ENCODE data around the gene ZNF646.

DNA sequence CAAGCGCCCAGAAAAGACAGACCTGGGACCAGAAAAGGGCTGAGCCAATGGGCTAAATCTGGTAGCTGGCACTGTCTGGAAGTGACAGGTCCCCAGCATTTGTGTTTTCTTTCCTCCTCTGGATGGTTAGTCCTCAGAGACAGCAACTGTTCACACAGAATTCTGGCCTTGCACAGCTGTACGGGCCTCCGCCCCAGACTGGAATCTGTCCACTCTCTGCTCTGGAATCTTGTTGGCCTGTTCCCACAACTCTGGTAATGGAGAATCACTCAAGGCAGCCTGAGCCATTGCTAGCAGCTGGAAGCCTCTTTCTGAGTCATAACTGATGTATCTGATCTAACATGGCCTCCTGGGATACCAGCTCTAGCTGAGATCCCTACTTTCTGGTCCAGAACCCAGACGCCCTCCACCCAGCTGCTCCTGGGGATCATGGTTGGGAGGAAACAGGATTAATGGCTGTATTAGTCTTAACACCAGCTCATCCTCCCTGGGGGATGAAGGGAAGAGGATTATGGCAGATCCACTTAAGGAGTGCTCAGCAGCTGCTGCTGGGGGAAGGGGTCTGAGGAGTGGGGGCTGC, 9.2 kb upstream of the ZNF646 start:
- TF ChIP-seq, protein P1, sequence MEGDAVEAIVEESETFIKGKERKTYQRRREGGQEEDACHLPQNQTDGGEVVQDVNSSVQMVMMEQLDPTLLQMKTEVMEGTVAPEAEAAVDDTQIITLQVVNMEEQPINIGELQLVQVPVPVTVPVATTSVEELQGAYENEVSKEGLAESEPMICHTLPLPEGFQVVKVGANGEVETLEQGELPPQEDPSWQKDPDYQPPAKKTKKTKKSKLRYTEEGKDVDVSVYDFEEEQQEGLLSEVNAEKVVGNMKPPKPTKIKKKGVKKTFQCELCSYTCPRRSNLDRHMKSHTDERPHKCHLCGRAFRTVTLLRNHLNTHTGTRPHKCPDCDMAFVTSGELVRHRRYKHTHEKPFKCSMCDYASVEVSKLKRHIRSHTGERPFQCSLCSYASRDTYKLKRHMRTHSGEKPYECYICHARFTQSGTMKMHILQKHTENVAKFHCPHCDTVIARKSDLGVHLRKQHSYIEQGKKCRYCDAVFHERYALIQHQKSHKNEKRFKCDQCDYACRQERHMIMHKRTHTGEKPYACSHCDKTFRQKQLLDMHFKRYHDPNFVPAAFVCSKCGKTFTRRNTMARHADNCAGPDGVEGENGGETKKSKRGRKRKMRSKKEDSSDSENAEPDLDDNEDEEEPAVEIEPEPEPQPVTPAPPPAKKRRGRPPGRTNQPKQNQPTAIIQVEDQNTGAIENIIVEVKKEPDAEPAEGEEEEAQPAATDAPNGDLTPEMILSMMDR (IDR thresholded peaks at IDR 0.05): no peak
- TF ChIP-seq POLR2A (IDR thresholded peaks at IDR 0.05): no peak
- no peak for TF ChIP-seq POLR2AphosphoS5 (IDR thresholded peaks at IDR 0.05; ENCODE audit: insufficient read depth in 1 of 2, low read depth in 1 of 2)

All from vagina (tissue), 2 donors.